Measurements from ENCODE around the gene FBXW12. TPM values are rescaled to one million over a fixed set of nuclear protein-coding genes. Genes with fewer than 3 reads are reported as not detected.

FBXW12 gene
- total RNA-seq, 4 donors from 2014 or later: not detected

- Histone ChIP-seq H3K9me3 (no peaks in the 10 kb centered on the region), H3K36me3 (peaks cover 0 to 21% (median 7%) of the 10 kb centered on the region in 4 donors), H3K4me3 (no peak overlapping the region), H3K4me1 (peaks cover under 1 to 8% (median 5%) of the 10 kb centered on the region in 4 donors), H3K27me3 (no peaks in the 10 kb centered on the region), H3K27ac (no peak overlapping the region)
- intact Hi-C loops (cut with DNase I; ENCODE audit: low total_unique reads) (no loop called here), in situ Hi-C loops (cut with MboI; ENCODE audit: low pct_ligation_motif_present in 1 of 4, low pct_unique_long_range_greater_than_20kb in 1 of 4, low sequenced_read_pairs in 3 of 4) (loop anchor here in 1 of 4 donors (10.0 kb wide), 1 partner anchor 132 kb away; no protein-coding TSS in a partner anchor)
- WGBS, 2 donors (ENCODE audit: low coverage in 1 of 2): 85 to 87% methylated on average over 11 to 18 of the region's 18 CpGs
- TF ChIP-seq POLR2A (IDR thresholded peaks at IDR 0.05) (no peak), EP300 (IDR thresholded peaks at IDR 0.05; ENCODE audit: low read depth) (no peak), POLR2AphosphoS5 (IDR thresholded peaks at IDR 0.05) (no peak), CTCF (IDR thresholded peaks at IDR 0.05) (no peak)
- no peak for DNase-seq
Measured at GRCh38 chr3:48406443-48407431, 34.7 kb downstream of the FBXW12 start.

- in situ Hi-C loops (cut with MboI; ENCODE audit: low pct_ligation_motif_present in 1 of 4, low pct_unique_long_range_greater_than_20kb in 1 of 4, low sequenced_read_pairs in 3 of 4): loop anchor here in 1 of 4 donors (10.0 kb wide), 1 partner anchor 133 kb away; no protein-coding TSS in a partner anchor
- WGBS, 2 donors (ENCODE audit: low coverage in 1 of 2): 89 to 90% methylated on average over 2 to 8 of the region's 8 CpGs
Measured at GRCh38 chr3:48407542-48408099, 35.6 kb downstream of the FBXW12 start.

GRCh38 chr3:48408823-48409281 is 36.8 kb downstream of the FBXW12 start:
- in situ Hi-C loops (cut with MboI; ENCODE audit: low pct_ligation_motif_present in 1 of 4, low pct_unique_long_range_greater_than_20kb in 1 of 4, low sequenced_read_pairs in 3 of 4): loop anchor here in 1 of 4 donors (10.0 kb wide), 1 partner anchor 134 kb away; no protein-coding TSS in a partner anchor
- Histone ChIP-seq H3K27ac (no peak overlapping the region), H3K36me3 (peaks cover 0 to 33% (median 6%) of the 10 kb centered on the region in 4 donors)

More at GRCh38 chr3:48407542-48408099, 35.6 kb downstream of the FBXW12 start:
- peaks cover 0 to 30% (median 7%) of the 10 kb centered on the region in 4 donors for H3K36me3 ChIP-seq
- DNase-seq: no peak
- peaks cover 0 to 1% (median under 1%) of the 10 kb centered on the region in 4 donors for H3K4me1 ChIP-seq
- H3K4me3 ChIP-seq: no peak overlapping the region
- intact Hi-C loops (cut with DNase I; ENCODE audit: low total_unique reads): no loop called here
- TF ChIP-seq CTCF (IDR thresholded peaks at IDR 0.05) (no peak), EP300 (IDR thresholded peaks at IDR 0.05; ENCODE audit: low read depth) (no peak), POLR2A (IDR thresholded peaks at IDR 0.05) (no peak), POLR2AphosphoS5 (IDR thresholded peaks at IDR 0.05) (no peak)
- H3K27me3 ChIP-seq: no peaks in the 10 kb centered on the region
- H3K9me3 ChIP-seq: no peaks in the 10 kb centered on the region
- H3K27ac ChIP-seq: no peak overlapping the region

More at GRCh38 chr3:48408823-48409281, 36.8 kb downstream of the FBXW12 start:
- intact Hi-C loops (cut with DNase I; ENCODE audit: low total_unique reads): no loop called here
- Histone ChIP-seq H3K4me1 (no peaks in the 10 kb centered on the region), H3K9me3 (no peaks in the 10 kb centered on the region), H3K4me3 (no peak overlapping the region), H3K27me3 (no peaks in the 10 kb centered on the region)
- 60 to 76% methylated on average over 2 to 4 of the region's 4 CpGs for WGBS, 2 donors (ENCODE audit: low coverage in 1 of 2)
- no peak for TF ChIP-seq POLR2A (IDR thresholded peaks at IDR 0.05)
- TF ChIP-seq CTCF (IDR thresholded peaks at IDR 0.05): no peak
- no peak for TF ChIP-seq EP300 (IDR thresholded peaks at IDR 0.05; ENCODE audit: low read depth)
- no peak for TF ChIP-seq POLR2AphosphoS5 (IDR thresholded peaks at IDR 0.05)
- no peak for DNase-seq

All from transverse colon (tissue), 4 donors.